K562 (cell line): ENCODE data around the gene MAZ. TPM values are rescaled to one million over a fixed set of nuclear protein-coding genes. Genes with fewer than 3 reads are reported as not detected.
A peak's percentile ranks its signal among the peaks of the same experiment; 100 is the strongest.

Experiments used
- ATAC-seq: fragments of 200-7000 bp; cut with Tn5 transposase; 3 replicates; pipeline ENCODE4 v1.9.1; 2020; ENCODE audit warnings: moderate library complexity
- BruUV-seq: library from RNA; stranded (reverse); fragments of 400-500 nt; replicated peaks from 2 replicates; lab custom pipeline; 2021; lab: Mats Ljungman, UMichigan
- CTCF ChIA-PET: fragments of 300-600 bp; formaldehyde crosslinking; extraction: SDS; loops from one replicate; lab custom pipeline; 2021; ENCODE audit warnings: low intra/inter-chr PET ratio; lab: Yijun Ruan, JAX
- POLR2A ChIA-PET: fragments of 300-600, 350-650 bp; sonication (Branson Sonifier 250); formaldehyde crosslinking; extraction: SDS; loops from one replicate; lab custom pipeline; 2021; ENCODE audit warnings: antibody characterized with exemption, inconsistent platforms; lab: Yijun Ruan, JAX
- DNase-seq, 4 experiments: peaks; one replicate each; pipeline versions ENCODE4 v3.0.0 to v3.0.0-alpha.2; 2011 to 2018; ENCODE audit warnings: low spot score in 3 of 4, mixed read lengths in 3 of 4; ENCODE audit errors: extremely low read depth in 1 of 4
- FAIRE-seq: peaks from 2 replicates; lab custom pipeline; 2011; peaks lifted over from hg19 to GRCh38; lab: Jason Lieb, UNC
- H2AFZ ChIP-seq: 2 replicates; pipeline ENCODE4 v1.6.0; 2011; ENCODE audit warnings: low read depth, low read length, control low read depth, inconsistent platforms
- H3K27ac ChIP-seq: fragments of 200-600 bp; 3 replicates; pipeline ENCODE4 v1.8.0; 2011; ENCODE audit warnings: low read depth, mild to moderate bottlenecking, control low read depth, inconsistent platforms, low read length, moderate library complexity, mixed read lengths; ENCODE audit errors: extremely low read depth
- H3K27me3 ChIP-seq, 2 experiments: fragments of 300-600 bp in 1 of 2; 2 replicates in 1 of 2; 3 replicates in 1 of 2; pipeline versions ENCODE4 v1.6.0 to v1.8.0; 2011; ENCODE audit warnings: inconsistent platforms in 2 of 2, low read length in 2 of 2, mild to moderate bottlenecking in 1 of 2, mixed read lengths in 1 of 2, moderate library complexity in 1 of 2; ENCODE audit not compliant: control insufficient read depth in 2 of 2, insufficient read depth in 2 of 2
- H3K36me3 ChIP-seq: fragments of 300-600 bp; 3 replicates; pipeline ENCODE4 v1.8.0; 2011; ENCODE audit warnings: mild to moderate bottlenecking, low read length, inconsistent platforms; ENCODE audit not compliant: control insufficient read depth, insufficient read depth
- H3K4me1 ChIP-seq, 2 experiments: fragments of 200-600 bp in 1 of 2; replicated peaks in 1 of 2; 2 replicates in 1 of 2; 3 replicates in 1 of 2; pipeline versions ENCODE4 v1.5.1 to v1.8.0; 2011; ENCODE audit warnings: inconsistent platforms in 2 of 2, low read length in 2 of 2, mild to moderate bottlenecking in 1 of 2, mixed read lengths in 1 of 2, moderate library complexity in 1 of 2; ENCODE audit not compliant: control insufficient read depth in 2 of 2, insufficient read depth in 2 of 2
- H3K4me2 ChIP-seq: 2 replicates; pipeline ENCODE4 v1.6.1; 2011; ENCODE audit warnings: low read length, control low read depth, inconsistent platforms, mixed read lengths; ENCODE audit not compliant: insufficient read depth
- H3K4me3 ChIP-seq: fragments of 200-600 bp; sonication (generic), shearing (Covaris generic); 2 replicates; pipeline ENCODE4 v1.5.1; 2016; ENCODE audit warnings: control low read depth, inconsistent platforms
- H3K79me2 ChIP-seq: fragments of 200-600 bp; 3 replicates; pipeline ENCODE4 v1.8.0; 2011; ENCODE audit warnings: low read length, inconsistent platforms; ENCODE audit not compliant: control insufficient read depth, insufficient read depth
- H3K9ac ChIP-seq, 2 experiments: 2 replicates each; pipeline versions ENCODE4 v1.6.0 to v1.6.1; 2011; ENCODE audit warnings: low read depth in 2 of 2, low read length in 2 of 2, control low read depth in 1 of 2, inconsistent platforms in 1 of 2, mild to moderate bottlenecking in 1 of 2, mixed read lengths in 1 of 2; ENCODE audit not compliant: insufficient read depth in 1 of 2
- H3K9me1 ChIP-seq: one replicate; pipeline ENCODE4 v1.6.0; 2011; ENCODE audit warnings: inconsistent platforms, mild to moderate bottlenecking, low read length, moderate library complexity; ENCODE audit not compliant: control insufficient read depth, insufficient read depth
- H3K9me3 ChIP-seq: replicated peaks from 2 replicates; pipeline ENCODE4 v1.5.1; 2011; ENCODE audit warnings: low read depth, low read length, inconsistent platforms; ENCODE audit not compliant: control insufficient read depth, insufficient read depth
- H4K20me1 ChIP-seq: replicated peaks from 2 replicates; pipeline ENCODE4 v1.6.1; 2011; ENCODE audit warnings: low read length, inconsistent platforms, mixed read lengths; ENCODE audit not compliant: control insufficient read depth, insufficient read depth
- ARID3B ChIP-seq: fragments of 250-450 bp; sonication (Bioruptor Pico); IDR thresholded peaks from 2 replicates; pipeline ENCODE4 v1.4.0; 2020; ENCODE audit warnings: borderline replicate concordance
- ELF1 ChIP-seq: fragments of 200-800 bp; sonication (Bioruptor generic); IDR thresholded peaks from 2 replicates; pipeline ENCODE4 v1.6.1; 2016; ENCODE audit warnings: missing genetic modification characterization, missing compliant biosample characterization
- FOXA1 ChIP-seq: fragments of 450-650 bp; IDR thresholded peaks from 2 replicates; pipeline ENCODE4 v1.6.1; 2016; ENCODE audit warnings: mild to moderate bottlenecking, borderline replicate concordance
- NCOR1 ChIP-seq: fragments of 450-650 bp; IDR thresholded peaks from 2 replicates; pipeline ENCODE4 v1.6.1; 2016; ENCODE audit warnings: mild to moderate bottlenecking, moderate library complexity
- NFXL1 ChIP-seq: fragments of 450-650 bp; formaldehyde crosslinking; IDR thresholded peaks from 2 replicates; pipeline ENCODE4 v1.4.0; 2021; ENCODE audit warnings: mild to moderate bottlenecking
- PHF20 ChIP-seq: fragments of 450-650 bp; IDR thresholded peaks from 2 replicates; pipeline ENCODE4 v1.6.1; 2018; ENCODE audit not compliant: partially characterized antibody
- POLR2A ChIP-seq: fragments of 450-650 bp; conservative IDR thresholded peaks from 2 replicates; pipeline ENCODE4 v1.6.1; 2016
- SIN3B ChIP-seq: fragments of 450-650 bp; IDR thresholded peaks from 2 replicates; pipeline ENCODE4 v1.6.1; 2017; ENCODE audit warnings: low read depth, mild to moderate bottlenecking, moderate library complexity
- SPI1 ChIP-seq: IDR thresholded peaks from 2 replicates; pipeline ENCODE4 v1.6.1; 2011; ENCODE audit warnings: low read depth, low read length, control low read depth, borderline replicate concordance
- TCF7 ChIP-seq: sonication (generic); IDR thresholded peaks from 2 replicates; pipeline ENCODE4 v1.6.1; 2016; ENCODE audit warnings: antibody characterized with exemption, borderline replicate concordance
- ZBTB5 ChIP-seq: fragments of 450-650 bp; IDR thresholded peaks from 2 replicates; pipeline ENCODE4 v1.6.1; 2017; ENCODE audit warnings: antibody characterized with exemption
- ZBTB7A ChIP-seq: IDR thresholded peaks from 2 replicates; pipeline ENCODE4 v1.6.1; 2011; ENCODE audit warnings: low read depth, mild to moderate bottlenecking, low read length, moderate library complexity, borderline replicate concordance; ENCODE audit not compliant: control insufficient read depth
- ZNF280B ChIP-seq: fragments of 250-450 bp; sonication (Bioruptor Pico); IDR thresholded peaks from 2 replicates; pipeline ENCODE4 v1.5.1; 2021; ENCODE audit warnings: mild to moderate bottlenecking
- WGBS: fragments of 100-300 bp; shearing (Covaris generic); methylation state at CpG from one replicate; pipeline ENCODE4 v1.1.6; 2016; ENCODE audit warnings: low coverage, mixed read lengths; ENCODE audit not compliant: insufficient coverage; ENCODE audit errors: missing lambda C conversion rate; 5-methylcytosine and 5-hydroxymethylcytosine counted together
- in situ Hi-C: fragments of 300-500 bp; cut with MboI; formaldehyde crosslinking; loops from 4 replicates; pipeline ENCODE4 v1.15.0; 2018; ENCODE audit warnings: inconsistent platforms, mixed read lengths
- intact Hi-C: fragments of 100-400 bp; cut with micrococcal nuclease; formaldehyde crosslinking; loops from 2 replicates; pipeline ENCODE4 v1.14.2; 2022
- polyA plus RNA-seq, 8 experiments: library from polyadenylated mRNA; depleted of rRNA in 4 of 8; stranded (reverse) in 5 of 8; unstranded in 3 of 8; fragments of >200 nt; fragmentation: Nextera tagmentation in 2 of 8; fragmentation: Illumina TruSeq in 1 of 8; extraction: Ambion mirVana in 2 of 8; extraction: Trizol in 1 of 8; gene quantifications; 2 replicates each; pipeline versions ENCODE4 v1.2.1 to v1.2.3, GENCODE V29; 2011 to 2014; ENCODE audit warnings: inconsistent platforms in 1 of 8, missing spikeins in 1 of 8
- total RNA-seq, 7 experiments: library from RNA; depleted of rRNA in 6 of 7; stranded (reverse); fragments of >200 nt in 6 of 7; fragmentation: Illumina TruSeq in 2 of 7; extraction: Trizol in 2 of 7; gene quantifications; 2 replicates each; pipeline versions ENCODE4 v1.2.1 to v1.2.3, GENCODE V29; 2011 to 2021; ENCODE audit warnings: low replicate concordance in 1 of 7

The MAZ gene
- total and polyA plus RNA-seq, 9 of the 15 experiments (the other 6 are each of a cell fraction or from before 2014, with no cell fraction given): 45.4 to 532 (median 250) TPM

GRCh38 chr16:29815032-29815721 lies 8.8 kb downstream of the MAZ start (continued):
- TF ChIP-seq FOXA1: no peak
- TF ChIP-seq ZBTB7A: peak; percentile 21; the same call in 1 of the 2 replicates
- 0 out of 2 replicates have a peak, but pooled peaks have one; percentile 2 for TF ChIP-seq SPI1
- no peak for TF ChIP-seq SIN3B

GRCh38 chr16:29815793-29816693 lies 9.7 kb downstream of the MAZ start, which contains the start of gene PAGR1:
TSS of gene PAGR1 (plus strand) at chr16:29816152. CDS start at chr16:29816526, 374 bp downstream.
- POLR2A ChIA-PET: interaction anchor here (0.5 to 2.5 kb wide), 14 partner anchors 9 to 249 kb away, joined by 3 to 8 read pairs (median 4); partner anchors contain the start of gene MAZ
- Histone ChIP-seq H3K4me2 (peak within 1 kb of the TSS; percentile 78), H3K79me2 (peaks cover 21% of the 10 kb centered on the region), H3K4me3 (peak within 1 kb of the TSS; percentile 68), H2AFZ (peak within 1 kb of the TSS; percentile 95), H3K27ac (peak within 1 kb of the TSS; percentile 71), H4K20me1 (peaks cover under 1% of the 10 kb centered on the region; the same call in 1 of the 2 replicates), H3K27me3 (no peaks in the 10 kb centered on the region), H3K36me3 (peaks cover 23% of the 10 kb centered on the region), H3K9me1 (no peaks in the 10 kb centered on the region), H3K4me1 (peaks cover 28 to 73% of the 10 kb centered on the region in 2 experiments), H3K9ac (peak within 1 kb of the TSS; percentile 62 to 91), H3K9me3 (no peaks in the 10 kb centered on the region)
- CTCF ChIA-PET: interaction anchor here (0.7 to 1.9 kb wide), 3 partner anchors 8 to 207 kb away, joined by 3 to 5 read pairs (median 5); partner anchors contain the start of gene C16orf92
- peak; percentile 99 for FAIRE-seq
- ATAC-seq: peak; percentile 81
- 1% methylated on average over 61 of the region's 70 CpGs for WGBS
- TSS peak; percentile 77 for BruUV-seq
- in situ Hi-C loops (no loop called here), intact Hi-C loops (loop anchor here (5.0 to 10.0 kb wide), 2 partner anchors 114 to 209 kb away; partner anchors contain the start of gene C16orf92)
- peak; percentile 91 to 99 (median 93) for DNase-seq
- TF ChIP-seq POLR2A (peak; percentile 89), PHF20 (peak; percentile 28), ARID3B (CRISPR knock-in tag) (no peak), ZNF280B (CRISPR knock-in tag) (no peak), NCOR1 (peak; percentile 50; the same call in 1 of the 2 replicates), ZBTB5 (peak; percentile 59; the same call in 1 of the 2 replicates), FOXA1 (no peak), TCF7 (0 out of 2 replicates have a peak, but pooled peaks have one; percentile 20), ELF1 (tag) (peak; percentile 83), NFXL1 (CRISPR knock-in tag) (no peak)
